K562 (cell line): ENCODE measurements around the gene STT3B. TPM values are rescaled to one million over a fixed set of nuclear protein-coding genes. Genes with fewer than 3 reads are reported as not detected.

Source experiments
- EZH2 ChIP-seq: IDR thresholded peaks from 2 replicates; pipeline ENCODE4 v1.6.1; 2012; ENCODE audit warnings: low read depth, mild to moderate bottlenecking, inconsistent platforms, low read length, borderline replicate concordance
- MCM5 ChIP-seq: fragments of 450-650 bp; IDR thresholded peaks from 2 replicates; pipeline ENCODE4 v1.6.1; 2016; ENCODE audit warnings: low read depth
- PBX2 ChIP-seq, 2 experiments: IDR thresholded peaks in 1 of 2; conservative IDR thresholded peaks in 1 of 2; 2 replicates each; pipeline ENCODE4 v1.6.1; 2016; ENCODE audit warnings: low read depth in 2 of 2, mild to moderate bottlenecking in 1 of 2, missing compliant biosample characterization in 1 of 2, missing genetic modification characterization in 1 of 2, moderate library complexity in 1 of 2
- TAL1 ChIP-seq: fragments of 450-650 bp; IDR thresholded peaks from 2 replicates; pipeline ENCODE4 v1.6.1; 2016; ENCODE audit warnings: mild to moderate bottlenecking
- TRIM24 ChIP-seq, 2 experiments: fragments of 450-650 bp; IDR thresholded peaks; 2 replicates each; pipeline ENCODE4 v1.6.1; 2016
- ZBTB40 ChIP-seq, 2 experiments: fragments of 450-650 bp in 1 of 2; sonication (generic) in 1 of 2; formaldehyde crosslinking in 1 of 2; IDR thresholded peaks; 2 replicates each; pipeline versions ENCODE4 v1.7.1 to v1.9.0; 2016 to 2022; ENCODE audit warnings: inconsistent platforms in 1 of 2, mild to moderate bottlenecking in 1 of 2, missing genetic modification reagents in 1 of 2
- ZBTB43 ChIP-seq: sonication (generic); formaldehyde crosslinking; IDR thresholded peaks from 2 replicates; pipeline ENCODE4 v1.8.0; 2023; ENCODE audit warnings: mild to moderate bottlenecking, missing genetic modification reagents
- ZBTB9 ChIP-seq: fragments of 450-650 bp; formaldehyde crosslinking; IDR thresholded peaks from 2 replicates; pipeline ENCODE4 v1.4.0; 2020; ENCODE audit warnings: mild to moderate bottlenecking, moderate library complexity
- ZNF655 ChIP-seq: fragments of 250-450 bp; sonication (Bioruptor Pico); IDR thresholded peaks from 2 replicates; pipeline ENCODE4 v1.5.0; 2021
- ZNF717 ChIP-seq: fragments of 250-450 bp; sonication (Bioruptor Pico); IDR thresholded peaks from 2 replicates; pipeline ENCODE4 v1.5.0; 2021
- polyA plus RNA-seq, 8 experiments: library from polyadenylated mRNA; depleted of rRNA in 4 of 8; stranded (reverse) in 5 of 8; unstranded in 3 of 8; fragments of >200 nt; fragmentation: Nextera tagmentation in 2 of 8; fragmentation: Illumina TruSeq in 1 of 8; extraction: Ambion mirVana in 2 of 8; extraction: Trizol in 1 of 8; gene quantifications; 2 replicates each; pipeline versions ENCODE4 v1.2.1 to v1.2.3, GENCODE V29; 2011 to 2014; ENCODE audit warnings: inconsistent platforms in 1 of 8, missing spikeins in 1 of 8
- total RNA-seq, 7 experiments: library from RNA; depleted of rRNA in 6 of 7; stranded (reverse); fragments of >200 nt in 6 of 7; fragmentation: Illumina TruSeq in 2 of 7; extraction: Trizol in 2 of 7; gene quantifications; 2 replicates each; pipeline versions ENCODE4 v1.2.1 to v1.2.3, GENCODE V29; 2011 to 2021; ENCODE audit warnings: low replicate concordance in 1 of 7

Gene STT3B
- total and polyA plus RNA-seq, 9 of the 15 experiments (the other 6 are each of a cell fraction or from before 2014, with no cell fraction given): 22.4 to 147 (median 100) TPM

- TF ChIP-seq ZNF717 (CRISPR knock-in tag): no peak
- TF ChIP-seq EZH2: no peak
- TF ChIP-seq ZBTB9: no peak
- TF ChIP-seq MCM5: no peak
- no peak for TF ChIP-seq ZNF655 (CRISPR knock-in tag)
- TF ChIP-seq ZBTB43 (CRISPR knock-in tag): no peak
- peak; percentile 70 to 86 for TF ChIP-seq TRIM24 (IDR thresholded peaks at IDR 0.05)
- no peak for TF ChIP-seq PBX2 (CRISPR knock-in tag; IDR thresholded peaks at IDR 0.05; ENCODE audit: low read depth)
- no peak for TF ChIP-seq PBX2 (tag; conservative IDR thresholded peaks at IDR 0.05; ENCODE audit: low read depth)
- TF ChIP-seq ZBTB40 (IDR thresholded peaks at IDR 0.05): no peak; the same call in 1 of the 2 replicates
- TF ChIP-seq ZBTB40 (CRISPR knock-in tag; IDR thresholded peaks at IDR 0.05): no peak
- peak; percentile 46; the same call in 1 of the 2 replicates for TF ChIP-seq TAL1
These were observed 45.7 kb upstream of the STT3B start (continued) for GRCh38 chr3:31486865-31487533.
